ENCODE data around the gene CD276. TPM values are rescaled to one million over a fixed set of nuclear protein-coding genes. Genes with fewer than 3 reads are reported as not detected.

The CD276 gene
- total RNA-seq, 2 experiments from 2014 or later, result 0.37 to 0.96 TPM

GRCh38 chr15:73755481-73755880 is 71.3 kb downstream of the CD276 start:
- Mint-ChIP-seq H3K4me1 (no peaks in the 10 kb centered on the region), H3K27me3 (peaks cover 43% of the 10 kb centered on the region), H3K4me3 (no peak overlapping the region), H3K36me3 (ENCODE audit: low read depth) (no peaks in the 10 kb centered on the region), H3K9me3 (no peaks in the 10 kb centered on the region), H3K27ac (no peak overlapping the region)
- ChIA-PET POLR2A (no interaction called here), CTCF (no interaction called here)
- DNase-seq, result no peak

- DNase-seq, result no peak
- ChIA-PET CTCF (interaction anchor here (0.5 kb wide), 1 partner anchor 124 kb away, joined by 3 read pairs; no protein-coding TSS in a partner anchor), POLR2A (no interaction called here)
- no peaks in the 10 kb centered on the region for H3K4me1 Mint-ChIP-seq
- peaks cover 38% of the 10 kb centered on the region for H3K27me3 Mint-ChIP-seq
- H3K4me3 Mint-ChIP-seq, result no peak overlapping the region
- H3K36me3 Mint-ChIP-seq (ENCODE audit: low read depth), result no peaks in the 10 kb centered on the region
- H3K9me3 Mint-ChIP-seq, result no peaks in the 10 kb centered on the region
- no peak overlapping the region for H3K27ac Mint-ChIP-seq
Observed at GRCh38 chr15:73755946-73756345, 71.8 kb downstream of the CD276 start.

DNA sequence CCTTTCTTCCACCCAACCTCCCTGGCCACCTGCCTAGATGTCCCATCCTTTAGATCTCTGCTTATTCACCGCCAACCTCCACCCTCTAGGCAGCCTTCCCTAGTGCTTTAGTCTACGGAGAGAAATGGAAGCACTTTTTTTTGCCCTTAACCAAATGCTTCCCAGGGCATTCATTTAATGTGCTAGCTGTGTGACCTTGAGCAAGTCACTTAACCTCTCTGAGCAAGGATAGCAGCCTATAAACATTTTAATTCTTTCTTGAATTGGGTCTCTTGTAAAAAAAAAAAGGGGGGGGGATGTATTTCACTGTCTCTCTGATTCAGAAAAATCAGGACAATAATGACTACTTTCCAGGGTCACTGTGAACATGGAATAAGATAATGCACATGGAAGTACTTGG is 72.2 kb downstream of the CD276 start:
- CTCF ChIA-PET, result interaction anchor here (0.5 kb wide), 1 partner anchor 124 kb away, joined by 3 read pairs; no protein-coding TSS in a partner anchor

GRCh38 chr15:73756947-73757513 is 72.8 kb downstream of the CD276 start:
- Mint-ChIP-seq H3K9me3 (no peaks in the 10 kb centered on the region), H3K27me3 (peaks cover 34% of the 10 kb centered on the region), H3K36me3 (ENCODE audit: low read depth) (no peaks in the 10 kb centered on the region), H3K27ac (no peak overlapping the region), H3K4me3 (no peak overlapping the region), H3K4me1 (no peaks in the 10 kb centered on the region)
- ChIA-PET CTCF (interaction anchor here (0.6 kb wide), 1 partner anchor 1359 kb away, joined by 3 read pairs; no protein-coding TSS in a partner anchor), POLR2A (no interaction called here)
- no peak for DNase-seq

More for the DNA sequence above, 72.2 kb downstream of the CD276 start:
- no peak for DNase-seq
- Mint-ChIP-seq H3K9me3 (no peaks in the 10 kb centered on the region), H3K27me3 (peaks cover 36% of the 10 kb centered on the region), H3K4me3 (no peak overlapping the region), H3K36me3 (ENCODE audit: low read depth) (no peaks in the 10 kb centered on the region), H3K4me1 (no peaks in the 10 kb centered on the region), H3K27ac (no peak overlapping the region)
- POLR2A ChIA-PET, result no interaction called here

DNA sequence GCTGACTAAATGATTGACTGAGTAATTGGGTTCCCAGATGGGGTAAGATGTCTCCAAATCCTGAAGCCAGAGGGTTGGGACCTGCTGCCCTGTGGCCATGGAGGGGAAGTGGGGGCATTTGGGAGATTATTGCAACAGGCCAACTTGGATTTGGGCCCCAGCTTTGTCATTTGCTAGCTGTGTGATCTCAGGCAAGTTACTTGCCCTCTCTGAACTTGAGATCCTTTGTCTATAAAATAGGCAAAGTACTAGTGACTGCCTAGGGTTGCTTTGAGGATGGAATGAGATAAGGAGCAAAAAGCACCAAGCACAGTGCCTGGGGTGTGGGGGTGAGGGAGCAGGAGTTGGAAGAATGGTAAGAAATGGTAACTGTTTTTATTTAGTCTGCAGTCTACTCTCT is 73.4 kb downstream of the CD276 start:
- ChIA-PET CTCF (interaction anchor here (0.6 to 1.5 kb wide), 2 partner anchors 10 to 1359 kb away, joined by 3 read pairs; no protein-coding TSS in a partner anchor), POLR2A (no interaction called here)
- Mint-ChIP-seq H3K9me3 (no peaks in the 10 kb centered on the region), H3K4me3 (no peak overlapping the region), H3K36me3 (ENCODE audit: low read depth) (no peaks in the 10 kb centered on the region), H3K27me3 (peaks cover 34% of the 10 kb centered on the region), H3K4me1 (no peaks in the 10 kb centered on the region), H3K27ac (no peak overlapping the region)
- no peak for DNase-seq

DNA sequence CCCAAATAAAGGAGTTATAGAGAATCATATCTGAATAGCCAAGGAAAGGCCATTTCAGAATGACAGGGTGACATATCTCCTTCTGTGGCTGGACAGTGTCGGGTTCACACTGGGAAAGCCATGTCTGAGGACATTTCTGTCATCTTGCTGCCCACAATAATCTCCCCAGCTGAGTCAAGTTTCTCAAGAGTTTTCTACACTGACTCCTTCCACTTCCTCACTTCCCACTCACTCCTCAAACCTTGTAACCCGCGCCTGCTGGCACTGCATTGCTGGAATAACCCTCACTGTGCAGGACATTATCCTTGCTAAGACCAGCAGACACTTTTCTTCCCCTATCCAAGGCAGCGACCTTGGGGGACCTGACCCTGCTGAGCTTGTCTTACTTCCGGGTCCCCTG is 74.3 kb downstream of the CD276 start:
- Mint-ChIP-seq H3K27me3 (peaks cover 35% of the 10 kb centered on the region), H3K9me3 (no peaks in the 10 kb centered on the region), H3K4me1 (no peaks in the 10 kb centered on the region), H3K27ac (no peak overlapping the region), H3K4me3 (no peak overlapping the region), H3K36me3 (ENCODE audit: low read depth) (no peaks in the 10 kb centered on the region)
- CTCF ChIA-PET, result interaction anchor here (1.5 kb wide), 1 partner anchor 11 kb away, joined by 3 read pairs; no protein-coding TSS in a partner anchor
- DNase-seq, result no peak
- POLR2A ChIA-PET, result no interaction called here

DNA sequence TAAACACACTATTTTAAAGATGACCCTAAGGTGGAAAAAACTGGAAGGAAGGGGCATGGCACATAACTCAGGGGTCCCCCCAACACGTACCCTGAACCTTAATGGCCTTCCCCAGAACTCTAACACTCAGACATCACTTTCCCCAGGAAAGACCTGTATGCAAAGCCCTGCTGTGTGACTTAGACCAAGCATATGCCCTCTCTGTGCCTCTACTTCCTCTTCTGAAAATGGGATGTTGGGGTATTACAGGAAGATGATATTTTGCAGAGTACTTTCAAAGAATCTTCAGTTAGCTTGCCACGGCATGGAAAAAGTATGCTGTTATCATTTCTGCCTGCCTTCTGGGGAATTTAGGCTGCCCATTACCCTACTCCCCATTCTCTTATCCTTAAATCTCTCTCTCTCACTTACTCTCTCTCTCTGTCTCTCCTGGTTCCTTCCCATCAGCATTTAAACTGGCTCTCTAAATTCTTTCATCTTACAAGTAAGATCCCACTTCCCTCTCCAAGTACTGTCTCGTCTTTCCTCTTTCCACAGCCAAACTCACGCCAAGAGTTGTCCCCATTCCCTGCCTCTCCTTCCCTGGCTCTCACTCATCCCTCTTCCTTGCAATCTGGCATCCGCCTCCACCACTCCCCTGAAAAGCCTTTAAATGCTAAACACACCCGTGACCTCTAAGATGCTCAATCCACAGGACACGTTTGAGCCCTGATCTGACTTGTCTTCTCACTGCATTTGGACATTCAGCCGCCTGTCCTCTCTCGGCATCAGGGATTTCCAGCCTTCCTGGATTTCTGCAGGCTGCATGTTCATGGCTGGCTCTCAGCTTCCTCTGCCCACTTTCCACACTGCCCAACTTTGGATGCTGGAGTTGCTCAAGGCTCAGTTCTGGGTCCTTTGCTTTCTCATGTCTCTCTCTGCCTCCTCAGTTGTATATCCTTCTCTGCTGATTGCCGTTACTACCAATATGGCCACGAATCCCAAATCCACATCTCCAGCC is 76.4 kb downstream of the CD276 start:
- no peak overlapping the region for H3K27ac Mint-ChIP-seq
- CTCF ChIA-PET, result no interaction called here
- peaks cover 20% of the 10 kb centered on the region for H3K27me3 Mint-ChIP-seq
- POLR2A ChIA-PET, result no interaction called here
- H3K4me1 Mint-ChIP-seq, result no peaks in the 10 kb centered on the region
- no peaks in the 10 kb centered on the region for H3K9me3 Mint-ChIP-seq
- no peaks in the 10 kb centered on the region for H3K36me3 Mint-ChIP-seq (ENCODE audit: low read depth)
- no peak for DNase-seq
- H3K4me3 Mint-ChIP-seq, result no peak overlapping the region

DNA sequence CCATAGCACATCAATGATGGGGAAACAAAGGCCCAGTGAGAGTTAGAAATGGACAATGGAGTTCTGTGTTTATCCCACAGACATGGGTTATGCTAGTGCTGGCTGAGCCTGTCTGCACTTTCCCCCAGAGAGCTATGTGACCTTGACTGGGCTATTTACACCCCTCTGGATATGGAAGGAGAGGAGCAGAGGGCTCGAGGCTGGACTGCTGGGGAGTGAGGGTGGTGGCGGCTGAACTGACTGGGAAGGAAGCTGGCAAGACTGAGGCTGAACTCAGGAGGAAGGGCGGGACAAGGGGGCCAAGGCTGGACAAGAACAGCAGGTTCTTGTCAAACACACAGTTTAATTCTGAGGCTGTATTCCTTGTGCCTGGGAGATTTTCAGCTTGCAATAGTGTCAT is 79.7 kb downstream of the CD276 start:
- ChIA-PET POLR2A (no interaction called here), CTCF (no interaction called here)
- Mint-ChIP-seq H3K36me3 (ENCODE audit: low read depth) (no peaks in the 10 kb centered on the region), H3K9me3 (no peaks in the 10 kb centered on the region), H3K4me3 (no peak overlapping the region), H3K27me3 (peaks cover 10% of the 10 kb centered on the region), H3K4me1 (no peaks in the 10 kb centered on the region), H3K27ac (no peak overlapping the region)
- no peak for DNase-seq

Other genes starting within 250 kb of the CD276 start
- not detected for gene REC114, start 241.2 kb upstream of the CD276 start, total RNA-seq
- gene NPTN, start 51.0 kb upstream of the CD276 start, total RNA-seq, result 10 to 100 TPM; 41.4 to 50.6 TPM
- gene INSYN1, start 69.0 kb downstream of the CD276 start, total RNA-seq, result not detected
- not detected for gene TBC1D21, start 189.2 kb downstream of the CD276 start, total RNA-seq
- gene LOXL1, start 242.1 kb downstream of the CD276 start, total RNA-seq, result 1 to 10 TPM; 3.4 to 3.5 TPM